GM21717 (cell line): ENCODE measurements around the gene ITIH4.

ENCODE experiments used
- ATAC-seq: cut with Tn5 transposase; IDR thresholded peaks from one replicate; pipeline ENCODE4 v1.9.1; 2021; ENCODE audit warnings: mild to moderate bottlenecking, moderate library complexity; ENCODE audit not compliant: unreplicated experiment

Gene ITIH4

DNA sequence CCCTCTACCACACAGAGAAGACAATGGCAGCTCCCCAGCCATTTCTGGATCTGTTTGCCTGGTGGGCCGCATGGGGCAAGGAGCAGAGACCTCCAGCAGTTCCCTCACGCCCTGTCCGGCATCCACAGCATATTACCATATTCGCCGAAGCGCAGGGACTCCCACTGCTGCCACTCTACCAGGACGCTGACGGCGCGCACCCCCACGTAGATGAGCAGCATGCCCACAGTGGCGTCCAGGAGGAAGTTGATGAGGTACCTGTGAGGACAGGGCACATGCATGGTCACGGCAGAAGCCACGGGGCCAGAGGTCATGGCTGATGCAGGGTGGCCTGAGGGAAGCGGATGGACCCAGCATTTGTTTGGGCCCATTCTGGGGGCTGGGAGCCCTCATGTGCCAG, 19.2 kb upstream of the ITIH4 start:
- ATAC-seq, result no peak

GRCh38 chr3:52848617-52849016, 18.1 kb upstream of the ITIH4 start:
- ATAC-seq, result no peak

DNA sequence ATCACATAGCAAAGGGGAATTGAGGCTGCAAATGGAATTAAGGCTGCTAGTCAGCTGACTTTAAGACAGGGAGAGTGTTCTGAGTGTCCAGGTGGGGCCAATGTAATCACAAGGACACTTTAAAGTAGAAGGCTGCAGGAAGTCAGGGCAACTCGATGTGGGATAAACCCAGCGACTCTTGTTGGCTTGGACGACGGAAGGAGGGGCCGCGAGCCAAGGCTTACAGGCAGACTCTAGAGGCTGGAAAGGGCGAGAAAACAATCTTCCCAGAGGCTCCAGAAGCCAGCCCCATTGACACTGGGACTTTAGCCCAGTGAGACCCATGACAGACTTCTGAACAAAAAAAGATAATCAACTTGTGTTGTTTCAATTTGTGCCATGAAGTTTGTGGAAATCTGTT, 17.3 kb upstream of the ITIH4 start:
- no peak for ATAC-seq

DNA sequence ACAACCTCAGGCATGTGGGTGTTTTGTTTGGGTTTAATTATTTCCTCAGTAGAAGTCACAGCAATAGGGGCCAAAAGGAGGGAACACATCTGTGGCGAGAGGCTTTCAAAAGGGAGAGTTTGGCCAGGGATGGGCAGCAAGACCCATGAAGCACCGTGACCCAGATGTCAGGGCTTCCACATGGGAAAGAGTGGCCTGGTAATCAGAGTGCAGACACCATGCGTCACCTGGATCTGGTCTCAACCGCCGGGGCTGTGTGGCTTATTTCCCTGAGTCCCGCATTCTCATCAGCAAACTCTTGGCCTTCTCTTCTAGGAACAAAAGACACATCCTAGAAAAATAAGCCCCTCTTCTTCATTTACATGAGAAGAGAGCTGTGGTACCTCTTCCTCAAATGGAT, 16.8 kb upstream of the ITIH4 start:
- no peak for ATAC-seq

GRCh38 chr3:52846432-52846965, 16.0 kb upstream of the ITIH4 start:
- no peak for ATAC-seq

DNA sequence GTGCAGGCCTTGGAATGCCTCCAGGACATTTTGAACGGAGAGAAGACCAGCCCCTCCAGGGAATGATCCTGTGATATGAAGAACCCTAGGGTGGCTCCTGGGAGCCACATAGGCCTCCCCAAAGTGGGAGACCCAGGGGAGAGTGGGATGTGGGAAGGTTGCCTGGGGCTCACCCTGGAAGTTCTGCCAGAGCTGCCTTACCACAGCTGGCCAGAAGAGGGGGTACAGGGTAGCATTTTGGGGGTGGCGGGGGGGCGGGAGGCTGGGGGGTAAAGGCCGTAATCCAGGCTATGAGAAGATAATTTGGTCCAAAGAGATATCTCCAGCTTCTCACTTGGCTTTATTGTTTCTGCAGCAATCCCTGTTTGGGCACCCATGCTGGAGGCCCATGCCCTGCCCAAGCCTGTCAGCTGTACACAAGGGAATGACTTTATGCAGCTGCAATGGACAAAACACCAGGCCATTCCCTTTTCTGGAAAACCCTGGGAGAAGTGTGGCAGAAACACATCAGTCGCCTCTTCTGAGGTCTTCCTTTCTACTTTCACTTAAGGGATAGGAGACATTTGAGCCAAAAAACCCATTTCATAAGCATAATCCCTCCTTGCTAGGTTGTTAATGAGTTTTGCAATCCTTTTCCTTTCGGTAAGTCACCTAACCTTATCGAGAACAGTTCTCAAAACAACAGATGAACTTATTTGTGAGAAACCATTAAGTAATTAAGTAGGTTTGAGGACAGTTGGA, 15.4 kb upstream of the ITIH4 start:
- no peak for ATAC-seq

DNA sequence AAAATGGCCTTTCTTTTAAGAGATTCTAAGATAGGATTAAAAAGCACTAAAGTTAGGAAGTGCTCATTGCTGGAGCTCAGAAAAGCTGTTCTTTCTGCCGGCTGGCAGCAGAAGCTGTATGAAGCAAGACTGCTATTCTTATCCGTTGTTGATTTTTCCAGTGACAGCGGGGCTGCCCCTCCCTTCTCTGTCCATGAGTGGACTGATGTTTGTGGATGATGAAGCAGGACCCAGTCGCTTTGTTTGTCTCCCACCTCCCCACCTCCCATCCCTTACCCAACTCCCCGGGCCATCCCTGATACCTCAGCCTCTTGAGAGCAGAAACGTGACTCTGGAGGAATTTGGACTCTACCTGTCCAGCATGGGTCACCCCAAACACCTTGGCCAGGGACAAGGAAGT, 14.7 kb upstream of the ITIH4 start:
- no peak for ATAC-seq

- ATAC-seq, result no peak
These were observed 14.0 kb upstream of the ITIH4 start for GRCh38 chr3:52844290-52844975.

DNA sequence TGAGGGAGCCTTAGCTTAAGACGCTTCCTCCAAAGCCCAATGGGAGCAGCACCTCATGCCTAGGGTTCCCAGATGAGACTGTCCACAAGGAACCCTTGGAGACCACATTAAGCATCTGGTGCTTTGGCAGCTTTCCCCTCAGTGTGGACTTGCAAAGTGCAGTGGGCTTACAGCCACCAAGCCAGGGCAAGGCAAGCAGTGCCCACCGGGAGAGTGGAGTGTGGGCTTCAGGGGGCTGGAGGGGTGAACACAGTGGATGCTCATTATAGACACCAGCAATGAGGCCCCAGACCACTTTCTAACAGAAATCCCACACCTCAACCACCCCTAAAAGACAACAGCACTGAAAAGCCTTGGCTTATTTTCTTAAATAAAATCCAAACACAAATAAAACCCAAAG, 13.4 kb upstream of the ITIH4 start:
- no peak for ATAC-seq

DNA sequence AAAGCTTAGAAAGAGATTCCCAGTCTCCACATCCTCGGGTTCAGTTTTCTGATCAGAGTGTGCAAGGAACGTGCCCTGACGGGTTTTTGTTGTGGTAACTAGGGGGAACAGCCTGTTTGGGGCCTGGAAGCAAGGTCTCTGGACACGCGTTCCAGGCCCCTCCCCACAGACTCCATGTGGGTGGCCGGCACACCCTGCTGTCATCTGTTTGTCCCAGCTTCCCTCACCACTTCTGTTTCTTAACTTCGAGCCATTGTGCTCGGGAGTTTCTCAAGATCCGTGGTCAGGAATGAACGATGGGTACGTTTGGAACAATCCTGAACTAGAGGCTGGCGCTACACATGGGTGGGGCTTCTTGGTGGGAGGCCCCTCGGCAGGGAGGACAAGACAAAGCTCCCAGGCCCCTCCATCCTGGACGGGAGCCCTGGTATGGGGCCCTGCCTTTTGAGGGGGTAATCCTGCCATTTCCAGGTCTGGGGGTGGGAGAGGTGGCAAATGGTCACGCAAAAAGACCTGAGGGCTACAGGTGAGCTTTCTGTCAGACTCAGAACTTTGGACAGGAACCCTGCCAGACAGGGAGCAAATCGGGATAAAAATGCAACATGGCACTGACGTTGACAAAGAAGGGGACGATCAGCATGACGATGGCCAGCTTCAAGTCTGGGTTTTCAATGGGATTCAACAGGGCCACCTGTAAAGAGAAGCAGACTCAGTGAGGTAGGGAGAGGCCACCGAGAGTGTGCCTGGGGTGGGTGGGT, 12.8 kb upstream of the ITIH4 start:
- no peak for ATAC-seq

DNA sequence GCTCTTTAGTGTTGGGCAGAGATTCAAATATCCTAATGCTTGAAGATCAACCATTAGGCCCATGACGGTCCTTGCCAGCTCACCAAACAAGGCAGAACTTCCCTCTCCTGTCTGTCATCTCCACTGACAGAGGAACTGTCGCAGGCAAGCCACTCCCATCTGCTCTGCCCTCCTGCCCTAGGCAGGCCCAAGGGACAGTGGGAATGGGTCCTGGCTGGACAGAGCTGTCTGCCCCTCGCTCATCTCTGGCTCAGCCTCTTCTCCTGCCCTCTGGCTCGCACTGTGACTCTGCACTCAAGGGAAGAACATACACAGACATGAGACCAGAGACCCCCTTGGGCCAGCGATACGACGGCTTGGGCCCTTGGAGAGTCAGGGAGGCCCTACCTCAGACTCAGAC, 12.0 kb upstream of the ITIH4 start:
- no peak for ATAC-seq

DNA sequence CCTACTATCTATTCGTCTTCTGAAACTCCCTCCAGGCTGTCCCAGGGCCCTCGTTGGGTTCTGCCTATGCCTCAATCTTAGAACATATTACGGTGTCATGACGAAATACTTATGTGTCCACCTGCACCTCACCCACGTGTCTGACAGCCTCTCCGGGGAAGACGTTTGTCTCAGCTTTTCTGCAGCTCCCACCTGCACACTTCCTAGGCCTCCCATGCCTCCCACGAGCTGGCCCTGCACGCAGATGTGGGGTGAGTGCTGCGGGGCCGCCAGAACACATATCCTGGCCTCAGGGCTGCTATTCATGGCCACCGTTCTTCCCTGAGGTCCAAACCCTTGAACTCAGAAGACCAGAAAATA, 11.5 kb upstream of the ITIH4 start:
- no peak for ATAC-seq

GRCh38 chr3:52841211-52841980, 10.9 kb upstream of the ITIH4 start:
- no peak for ATAC-seq

DNA sequence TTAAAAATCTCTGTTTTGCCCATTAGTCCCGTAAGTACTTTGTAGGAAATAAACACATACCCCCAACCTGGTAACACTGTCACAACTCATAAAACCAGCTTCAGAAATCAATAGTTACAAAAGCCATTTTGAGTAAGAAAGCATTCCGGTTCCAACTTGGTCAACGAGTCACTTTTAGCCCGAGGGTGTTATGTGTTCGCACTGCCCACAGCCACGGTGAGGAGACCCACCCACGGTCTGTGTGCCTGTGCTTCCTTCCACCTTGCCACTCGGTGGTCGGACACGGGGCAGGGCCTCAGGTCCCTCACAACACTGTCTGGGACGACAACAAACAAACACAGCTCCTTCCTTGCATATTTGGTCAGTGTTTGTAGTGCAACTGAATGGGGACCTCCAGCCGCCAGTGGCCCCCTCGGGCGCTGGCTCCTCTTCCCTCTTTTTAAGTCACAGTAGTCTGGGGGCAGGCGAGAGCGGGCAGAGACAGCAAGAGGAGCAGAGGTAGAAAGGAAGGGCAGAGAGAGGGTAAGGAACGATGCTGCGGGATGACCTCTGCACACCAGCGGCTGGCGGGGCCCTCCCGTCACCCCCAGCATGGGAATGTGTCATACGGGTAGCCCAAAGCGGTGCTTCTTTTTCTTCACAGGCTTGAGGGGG, 9.5 kb upstream of the ITIH4 start:
- no peak for ATAC-seq

- ATAC-seq, result no peak
These were observed 8.8 kb upstream of the ITIH4 start for GRCh38 chr3:52839268-52839575.

- no peak for ATAC-seq
These were observed 8.2 kb upstream of the ITIH4 start for GRCh38 chr3:52838561-52839267.

- ATAC-seq, result no peak
These were observed 6.5 kb upstream of the ITIH4 start for GRCh38 chr3:52836986-52837385.

- no peak for ATAC-seq
These were observed 6.0 kb upstream of the ITIH4 start for GRCh38 chr3:52836471-52836845.

DNA sequence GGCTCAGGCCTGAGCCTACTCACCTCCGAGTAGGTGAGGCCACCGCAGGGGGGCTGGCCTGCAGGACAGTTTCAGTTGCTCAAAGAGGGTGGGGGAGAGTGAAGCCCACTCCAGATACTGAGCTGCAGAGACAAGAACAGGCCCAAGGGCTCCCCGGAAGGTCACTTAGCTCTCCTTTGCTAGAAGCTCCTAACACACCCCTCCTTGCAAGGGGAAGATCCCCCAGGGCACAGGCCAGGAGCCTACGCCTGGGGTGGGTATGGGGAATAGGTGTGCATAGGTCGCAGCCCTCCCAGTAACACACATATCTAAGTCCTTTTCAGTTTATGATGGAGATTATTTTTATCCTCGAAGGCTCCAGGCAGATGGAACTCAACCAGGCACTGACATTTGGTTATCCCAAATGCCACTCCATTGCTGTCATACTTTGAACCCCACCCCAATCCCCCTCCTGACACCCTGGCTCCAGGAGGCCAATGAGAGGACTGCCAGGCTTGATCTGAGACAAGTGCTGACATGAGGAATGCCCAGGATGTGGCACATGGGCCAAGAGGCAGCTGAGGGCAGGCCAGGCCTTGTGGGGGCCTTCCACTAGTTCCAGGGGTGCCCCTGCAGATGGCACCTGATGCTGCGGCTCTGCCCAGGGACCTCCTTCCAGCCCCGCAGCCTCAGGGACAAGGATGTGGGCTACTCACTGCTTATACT, 5.4 kb upstream of the ITIH4 start:
- ATAC-seq, result no peak
